Glomerular visceral epithelial cell (primary cell): ENCODE data around the gene ABCB10.
A peak's percentile ranks its signal among the peaks of the same experiment; 100 is the strongest.
"Not testable (repeated sequence)": the region's sequence is repeated elsewhere in the genome, so short reads cannot be mapped to it uniquely, and the experiment has no call there.

Source experiments
- DNase-seq: peaks from one replicate; pipeline ENCODE4 v3.0.0-alpha.2; 2016; ENCODE audit errors: extremely low spot score

Gene ABCB10

GRCh38 chr1:229572286-229572685 lies 13.8 kb upstream of the ABCB10 start:
- DNase-seq = no peak

GRCh38 chr1:229570891-229571516 lies 12.5 kb upstream of the ABCB10 start:
- no peak for DNase-seq

- no peak for DNase-seq
Observed at GRCh38 chr1:229570305-229570704, 11.8 kb upstream of the ABCB10 start.

- no peak for DNase-seq
Observed at GRCh38 chr1:229567109-229567868, 8.8 kb upstream of the ABCB10 start.

- no peak for DNase-seq
Observed at GRCh38 chr1:229563701-229564100, 5.2 kb upstream of the ABCB10 start.

- DNase-seq = peak; percentile 31
Observed at GRCh38 chr1:229563241-229563640, 4.7 kb upstream of the ABCB10 start.

- DNase-seq = no peak
Observed at GRCh38 chr1:229562686-229563085, 4.2 kb upstream of the ABCB10 start.

- DNase-seq = no peak
Observed at GRCh38 chr1:229561141-229561540, 2.6 kb upstream of the ABCB10 start.

GRCh38 chr1:229560124-229560523 lies 1.6 kb upstream of the ABCB10 start:
- not testable (repeated sequence) for DNase-seq

- not testable (repeated sequence) for DNase-seq
Observed at GRCh38 chr1:229559336-229559801, 862 bp upstream of the ABCB10 start.

GRCh38 chr1:229557913-229558414 lies 543 bp downstream of the ABCB10 start:
- peak; percentile 30 for DNase-seq

- DNase-seq = no peak
Observed at GRCh38 chr1:229557200-229557850, 1.2 kb downstream of the ABCB10 start.

- DNase-seq = no peak
Observed at GRCh38 chr1:229554886-229555621, 3.5 kb downstream of the ABCB10 start.

GRCh38 chr1:229553621-229554130 lies 4.8 kb downstream of the ABCB10 start:
- DNase-seq = no peak

GRCh38 chr1:229552732-229553131 lies 5.8 kb downstream of the ABCB10 start:
- no peak for DNase-seq

GRCh38 chr1:229550812-229551567 lies 7.5 kb downstream of the ABCB10 start:
- no peak for DNase-seq

- no peak for DNase-seq
Observed at GRCh38 chr1:229547542-229547941, 11.0 kb downstream of the ABCB10 start.

- DNase-seq = no peak
Observed at GRCh38 chr1:229544587-229544986, 13.9 kb downstream of the ABCB10 start.

GRCh38 chr1:229539863-229540506 lies 18.5 kb downstream of the ABCB10 start:
- no peak for DNase-seq

GRCh38 chr1:229538945-229539344 lies 19.6 kb downstream of the ABCB10 start:
- no peak for DNase-seq
